ENCODE results near the gene DNAJC9.

The DNAJC9 gene

DNA sequence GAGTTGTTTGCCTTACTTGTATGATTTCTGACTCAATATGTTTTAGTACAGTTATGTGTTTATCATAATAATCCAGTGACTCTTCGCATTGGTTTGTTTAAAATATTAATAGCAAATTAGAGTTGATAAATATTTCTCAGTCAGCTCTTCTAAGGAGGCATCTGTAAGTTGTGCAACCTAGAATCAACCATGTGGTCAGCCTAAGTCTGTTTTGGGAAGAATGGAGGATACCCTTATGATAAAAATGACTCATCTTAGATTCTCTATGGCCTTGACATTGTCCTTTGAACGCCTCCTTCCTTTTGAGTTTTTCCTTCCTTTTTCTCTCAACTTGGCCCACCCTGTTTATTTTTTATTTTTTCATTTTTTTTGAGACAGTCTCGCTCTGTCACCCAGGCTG, 18.8 kb downstream of the DNAJC9 start:
- H3K9me2 ChIP-seq (replicated peaks; ENCODE audit: low read depth, low read length): no peaks in the 10 kb centered on the region
- H3K9ac ChIP-seq (ENCODE audit: low read depth, low read length, poor library complexity, severe bottlenecking): no peak overlapping the region
- no peaks in the 10 kb centered on the region for H3K9me3 ChIP-seq (ENCODE audit: insufficient read depth, low read depth, low read length)
- no peaks in the 10 kb centered on the region for H3K79me2 ChIP-seq (ENCODE audit: insufficient read depth, low read length)
- no peaks in the 10 kb centered on the region for H4K20me1 ChIP-seq (ENCODE audit: insufficient read depth, low read length, poor library complexity, severe bottlenecking)
- H3K4me3 ChIP-seq (ENCODE audit: low read length, poor library complexity, severe bottlenecking): no peak overlapping the region
- no peak overlapping the region for H2AFZ ChIP-seq (ENCODE audit: low read length)
- H3F3A ChIP-seq (ENCODE audit: low read depth): no peaks in the 10 kb centered on the region
- H3K36me3 ChIP-seq (ENCODE audit: insufficient read depth, low read length): peaks cover 6% of the 10 kb centered on the region; the same call in 1 of the 2 replicates
- TF ChIP-seq, protein P1, sequence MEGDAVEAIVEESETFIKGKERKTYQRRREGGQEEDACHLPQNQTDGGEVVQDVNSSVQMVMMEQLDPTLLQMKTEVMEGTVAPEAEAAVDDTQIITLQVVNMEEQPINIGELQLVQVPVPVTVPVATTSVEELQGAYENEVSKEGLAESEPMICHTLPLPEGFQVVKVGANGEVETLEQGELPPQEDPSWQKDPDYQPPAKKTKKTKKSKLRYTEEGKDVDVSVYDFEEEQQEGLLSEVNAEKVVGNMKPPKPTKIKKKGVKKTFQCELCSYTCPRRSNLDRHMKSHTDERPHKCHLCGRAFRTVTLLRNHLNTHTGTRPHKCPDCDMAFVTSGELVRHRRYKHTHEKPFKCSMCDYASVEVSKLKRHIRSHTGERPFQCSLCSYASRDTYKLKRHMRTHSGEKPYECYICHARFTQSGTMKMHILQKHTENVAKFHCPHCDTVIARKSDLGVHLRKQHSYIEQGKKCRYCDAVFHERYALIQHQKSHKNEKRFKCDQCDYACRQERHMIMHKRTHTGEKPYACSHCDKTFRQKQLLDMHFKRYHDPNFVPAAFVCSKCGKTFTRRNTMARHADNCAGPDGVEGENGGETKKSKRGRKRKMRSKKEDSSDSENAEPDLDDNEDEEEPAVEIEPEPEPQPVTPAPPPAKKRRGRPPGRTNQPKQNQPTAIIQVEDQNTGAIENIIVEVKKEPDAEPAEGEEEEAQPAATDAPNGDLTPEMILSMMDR (conservative IDR thresholded peaks at IDR 0.05; ENCODE audit: low read length): no peak
- no peak for TF ChIP-seq EZH2phosphoT487 (IDR thresholded peaks at IDR 0.05; ENCODE audit: borderline replicate concordance)
- H3K4me1 ChIP-seq (ENCODE audit: insufficient read depth, low read length, poor library complexity, severe bottlenecking): no peaks in the 10 kb centered on the region
- H3K4me2 ChIP-seq (ENCODE audit: low read depth, low read length, poor library complexity, severe bottlenecking): no peak overlapping the region
- H3K27me3 ChIP-seq (ENCODE audit: insufficient read depth, low read length, poor library complexity, severe bottlenecking): no peaks in the 10 kb centered on the region

GRCh38 chr10:73226663-73227062, 20.4 kb downstream of the DNAJC9 start:
- H2AFZ ChIP-seq (ENCODE audit: low read length): no peak overlapping the region
- no peaks in the 10 kb centered on the region for H3K9me3 ChIP-seq (ENCODE audit: insufficient read depth, low read depth, low read length)
- H3K79me2 ChIP-seq (ENCODE audit: insufficient read depth, low read length): no peaks in the 10 kb centered on the region
- H3K27me3 ChIP-seq (ENCODE audit: insufficient read depth, low read length, poor library complexity, severe bottlenecking): no peaks in the 10 kb centered on the region
- no peaks in the 10 kb centered on the region for H3F3A ChIP-seq (ENCODE audit: low read depth)
- H3K4me3 ChIP-seq (ENCODE audit: low read length, poor library complexity, severe bottlenecking): no peak overlapping the region
- no peaks in the 10 kb centered on the region for H4K20me1 ChIP-seq (ENCODE audit: insufficient read depth, low read length, poor library complexity, severe bottlenecking)
- no peak for TF ChIP-seq EZH2phosphoT487 (IDR thresholded peaks at IDR 0.05; ENCODE audit: borderline replicate concordance)
- TF ChIP-seq, protein P1 (conservative IDR thresholded peaks at IDR 0.05; ENCODE audit: low read length): no peak
- no peaks in the 10 kb centered on the region for H3K4me1 ChIP-seq (ENCODE audit: insufficient read depth, low read length, poor library complexity, severe bottlenecking)
- H3K9me2 ChIP-seq (replicated peaks; ENCODE audit: low read depth, low read length): no peaks in the 10 kb centered on the region
- no peak overlapping the region for H3K9ac ChIP-seq (ENCODE audit: low read depth, low read length, poor library complexity, severe bottlenecking)
- H3K36me3 ChIP-seq (ENCODE audit: insufficient read depth, low read length): no peaks in the 10 kb centered on the region; the same call in 1 of the 2 replicates
- no peak overlapping the region for H3K4me2 ChIP-seq (ENCODE audit: low read depth, low read length, poor library complexity, severe bottlenecking)

DNA sequence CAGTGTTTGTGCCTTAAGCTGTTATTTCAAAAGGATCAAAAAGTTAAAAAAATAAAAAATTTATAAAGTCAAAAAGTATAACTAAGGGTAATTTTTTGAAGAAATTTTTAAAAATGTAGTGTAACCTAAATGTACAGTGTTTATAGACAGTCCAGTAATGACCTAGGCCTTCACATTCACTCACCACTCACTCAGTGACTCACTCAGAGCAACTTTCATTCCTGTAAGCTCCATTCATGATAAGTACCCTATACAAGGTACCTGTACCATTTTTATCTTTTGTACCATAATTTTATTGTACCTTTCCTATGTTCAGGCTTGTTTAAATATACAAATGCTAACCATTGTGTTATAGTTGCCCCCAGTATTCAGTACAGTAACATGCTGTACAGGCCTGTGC, 21.5 kb downstream of the DNAJC9 start:
- H3K9me2 ChIP-seq (replicated peaks; ENCODE audit: low read depth, low read length): no peaks in the 10 kb centered on the region
- no peaks in the 10 kb centered on the region for H3F3A ChIP-seq (ENCODE audit: low read depth)
- no peaks in the 10 kb centered on the region for H3K79me2 ChIP-seq (ENCODE audit: insufficient read depth, low read length)
- no peak overlapping the region for H2AFZ ChIP-seq (ENCODE audit: low read length)
- no peaks in the 10 kb centered on the region for H4K20me1 ChIP-seq (ENCODE audit: insufficient read depth, low read length, poor library complexity, severe bottlenecking)
- TF ChIP-seq, protein P1 (conservative IDR thresholded peaks at IDR 0.05; ENCODE audit: low read length): no peak
- TF ChIP-seq EZH2phosphoT487 (IDR thresholded peaks at IDR 0.05; ENCODE audit: borderline replicate concordance): no peak
- no peak overlapping the region for H3K4me2 ChIP-seq (ENCODE audit: low read depth, low read length, poor library complexity, severe bottlenecking)
- no peaks in the 10 kb centered on the region for H3K4me1 ChIP-seq (ENCODE audit: insufficient read depth, low read length, poor library complexity, severe bottlenecking)
- no peaks in the 10 kb centered on the region for H3K36me3 ChIP-seq (ENCODE audit: insufficient read depth, low read length)
- no peaks in the 10 kb centered on the region for H3K9me3 ChIP-seq (ENCODE audit: insufficient read depth, low read depth, low read length)
- H3K9ac ChIP-seq (ENCODE audit: low read depth, low read length, poor library complexity, severe bottlenecking): no peak overlapping the region
- no peaks in the 10 kb centered on the region for H3K27me3 ChIP-seq (ENCODE audit: insufficient read depth, low read length, poor library complexity, severe bottlenecking)
- no peak overlapping the region for H3K4me3 ChIP-seq (ENCODE audit: low read length, poor library complexity, severe bottlenecking)
